ENCODE results near the gene RTP2.

GRCh38 chr3:187684444-187684843 lies 17.9 kb downstream of the RTP2 start:
- TF ChIP-seq ZNF70 (CRISPR knock-in tag; IDR thresholded peaks at IDR 0.05): no peak
- TF ChIP-seq CSRNP3 (CRISPR knock-in tag; IDR thresholded peaks at IDR 0.05): no peak
- TF ChIP-seq ARNTL (CRISPR knock-in tag; IDR thresholded peaks at IDR 0.05; ENCODE audit: borderline replicate concordance, low read depth): no peak
- TF ChIP-seq RARB (CRISPR knock-in tag; IDR thresholded peaks at IDR 0.05): no peak

All from SK-N-SH treated with all-trans-retinoic acid at 6 μM for 48 hours (cell line).